ENCODE results near the gene GMFB. TPM values are rescaled to one million over a fixed set of nuclear protein-coding genes. Genes with fewer than 3 reads are reported as not detected.

Gene GMFB
- total RNA-seq, 1 experiment from 2014 or later = 79.2 TPM

DNA sequence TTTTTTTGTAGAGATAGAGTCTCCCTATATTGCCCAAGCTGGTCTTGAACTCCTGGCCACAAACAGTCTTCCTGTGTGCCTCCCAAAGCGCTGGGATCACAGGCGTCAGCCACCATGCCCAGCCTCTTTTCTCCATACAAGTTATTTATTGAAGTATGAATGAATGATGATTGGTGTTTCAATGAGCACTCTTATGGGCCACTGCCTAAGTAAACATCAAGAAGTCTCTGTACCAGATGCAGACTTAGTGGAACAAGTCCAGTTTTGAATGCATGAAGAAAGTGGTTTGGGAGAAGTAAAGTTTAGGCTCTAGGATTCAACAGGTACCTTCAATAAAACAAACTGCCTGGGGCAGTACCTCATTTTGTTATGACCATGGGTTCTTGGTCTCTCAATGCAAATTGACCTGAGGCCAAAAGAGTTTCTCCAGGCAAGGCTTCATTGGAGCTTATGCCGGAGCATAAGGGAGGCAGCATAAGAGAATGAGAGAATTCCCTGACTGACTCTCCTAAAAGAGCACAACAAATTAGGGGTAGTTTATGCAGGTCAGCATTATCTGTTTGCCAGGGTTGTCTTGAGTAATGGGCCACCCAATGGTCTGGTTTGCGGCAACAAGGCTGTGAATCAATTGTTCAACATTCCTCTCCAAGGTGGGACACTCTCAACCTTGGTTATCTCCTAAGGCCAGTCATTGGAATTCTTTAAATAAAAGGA is 1.1 kb upstream of the GMFB start:
- H3K27ac Mint-ChIP-seq = peak overlapping the region in 2 of 3 experiments; percentile 97; a peak in 5 of 7 replicates
- no peak for DNase-seq
- Histone ChIP-seq H3K27me3 (ENCODE audit: insufficient read depth, low read length) (no peaks in the 10 kb centered on the region), H2BK5ac (ENCODE audit: insufficient read length, low read length) (no peak overlapping the region), H3K18ac (ENCODE audit: insufficient read length, low read depth, low read length) (no peak overlapping the region), H3K23ac (ENCODE audit: insufficient read length, low read depth, low read length) (no peak overlapping the region), H3K9me3 (ENCODE audit: control insufficient read depth, low read depth, low read length) (no peaks in the 10 kb centered on the region), H4K5ac (ENCODE audit: insufficient read length, low read depth, low read length) (no peak overlapping the region), H2BK120ac (ENCODE audit: low read depth, low read length, poor library complexity, severe bottlenecking) (no peak overlapping the region), H3K14ac (ENCODE audit: insufficient read depth, low read length) (no peak overlapping the region), H3T11ph (ENCODE audit: low read length) (no peak overlapping the region), H3K79me2 (ENCODE audit: insufficient read depth, low read length) (peaks cover 17% of the 10 kb centered on the region; the same call in 1 of the 2 replicates), H2AFZ (ENCODE audit: low read length) (no peak overlapping the region), H3K79me1 (ENCODE audit: insufficient read depth, low read depth, low read length, poor library complexity, severe bottlenecking) (peaks cover 4% of the 10 kb centered on the region), H2BK20ac (ENCODE audit: low read depth, low read length, poor library complexity, severe bottlenecking) (no peak overlapping the region), H4K8ac (replicated peaks; ENCODE audit: insufficient read length, low read depth, low read length) (no peak overlapping the region), H2BK15ac (ENCODE audit: low read depth, low read length) (no peak overlapping the region), H4K20me1 (ENCODE audit: control insufficient read depth, insufficient read depth, insufficient read length) (no peaks in the 10 kb centered on the region), H2AK5ac (ENCODE audit: insufficient read length, low read length) (no peak overlapping the region), H3K9ac (ENCODE audit: extremely low read depth, insufficient read length, low read length) (no peak overlapping the region), H3K4ac (ENCODE audit: low read depth, low read length) (no peak overlapping the region), H3K56ac (ENCODE audit: insufficient read length, low read depth, low read length) (no peak overlapping the region), H2BK12ac (ENCODE audit: insufficient read length, low read depth, low read length) (no peak overlapping the region), H4K91ac (ENCODE audit: insufficient read length, low read depth, low read length) (no peak overlapping the region), H3K23me2 (ENCODE audit: insufficient read length, low read depth, low read length, poor library complexity, severe bottlenecking) (peaks cover 12% of the 10 kb centered on the region), H3K4me2 (ENCODE audit: insufficient read depth, insufficient read length, low read length) (peak overlapping the region; percentile 95), H3K27ac (ENCODE audit: insufficient read length, low read depth, low read length) (no peak overlapping the region), H3K4me1 (ENCODE audit: insufficient read depth, low read length) (no peaks in the 10 kb centered on the region; the same call in 1 of the 2 replicates)
- TF ChIP-seq, protein P1, sequence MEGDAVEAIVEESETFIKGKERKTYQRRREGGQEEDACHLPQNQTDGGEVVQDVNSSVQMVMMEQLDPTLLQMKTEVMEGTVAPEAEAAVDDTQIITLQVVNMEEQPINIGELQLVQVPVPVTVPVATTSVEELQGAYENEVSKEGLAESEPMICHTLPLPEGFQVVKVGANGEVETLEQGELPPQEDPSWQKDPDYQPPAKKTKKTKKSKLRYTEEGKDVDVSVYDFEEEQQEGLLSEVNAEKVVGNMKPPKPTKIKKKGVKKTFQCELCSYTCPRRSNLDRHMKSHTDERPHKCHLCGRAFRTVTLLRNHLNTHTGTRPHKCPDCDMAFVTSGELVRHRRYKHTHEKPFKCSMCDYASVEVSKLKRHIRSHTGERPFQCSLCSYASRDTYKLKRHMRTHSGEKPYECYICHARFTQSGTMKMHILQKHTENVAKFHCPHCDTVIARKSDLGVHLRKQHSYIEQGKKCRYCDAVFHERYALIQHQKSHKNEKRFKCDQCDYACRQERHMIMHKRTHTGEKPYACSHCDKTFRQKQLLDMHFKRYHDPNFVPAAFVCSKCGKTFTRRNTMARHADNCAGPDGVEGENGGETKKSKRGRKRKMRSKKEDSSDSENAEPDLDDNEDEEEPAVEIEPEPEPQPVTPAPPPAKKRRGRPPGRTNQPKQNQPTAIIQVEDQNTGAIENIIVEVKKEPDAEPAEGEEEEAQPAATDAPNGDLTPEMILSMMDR (conservative IDR thresholded peaks at IDR 0.05) = no peak
- no peaks in the 10 kb centered on the region for H3K27me3 Mint-ChIP-seq (ENCODE audit: low read depth)
- H3K4me1 Mint-ChIP-seq = peaks cover 41 to 53% of the 10 kb centered on the region in 2 experiments
- no CpG with 5 or more reads among the region's 4 CpGs for WGBS (ENCODE audit: extremely low coverage, insufficient read length, low lambda C conversion rate)
- no peaks in the 10 kb centered on the region; a peak in 1 of 5 replicates for H3K9me3 Mint-ChIP-seq
- H3K4me3 Mint-ChIP-seq = peak overlapping the region; percentile 82 to 84
- H3K36me3 Mint-ChIP-seq (ENCODE audit: insufficient read depth in 1 of 3, low read depth in 3 of 3) = peaks cover 2 to 5% (median 4%) of the 10 kb centered on the region in 3 experiments; a peak in 4 of 7 replicates
